Measurements from ENCODE around the gene VWF. TPM values are rescaled to one million over a fixed set of nuclear protein-coding genes. Genes with fewer than 3 reads are reported as not detected.

VWF gene
- total RNA-seq, 1 experiment from 2014 or later: 0.41 TPM

GRCh38 chr12:5963515-5963914, 161.0 kb downstream of the VWF start:
- Mint-ChIP-seq H3K27me3 (ENCODE audit: insufficient read depth, unreplicated experiment) (peaks cover 24% of the 10 kb centered on the region), H3K4me3 (ENCODE audit: unreplicated experiment) (no peak overlapping the region), H3K36me3 (ENCODE audit: insufficient read depth, unreplicated experiment) (no peaks in the 10 kb centered on the region), H3K9me3 (ENCODE audit: unreplicated experiment) (no peaks in the 10 kb centered on the region), H3K27ac (ENCODE audit: unreplicated experiment) (no peak overlapping the region), H3K4me1 (ENCODE audit: low read depth, unreplicated experiment) (no peaks in the 10 kb centered on the region)
- Histone ChIP-seq H3K4me1 (no peaks in the 10 kb centered on the region), H3K4me3 (ENCODE audit: low read depth, low read length) (no peak overlapping the region), H3K9me3 (no peaks in the 10 kb centered on the region), H3K27me3 (replicated peaks; ENCODE audit: control insufficient read depth, insufficient read depth, low read length) (no peaks in the 10 kb centered on the region; the same call in 1 of the 2 replicates), H3K36me3 (ENCODE audit: control insufficient read depth, insufficient read depth, low read length) (no peaks in the 10 kb centered on the region)
- BruUV-seq (replicated peaks): no TSS peak
- DNase-seq: no peak
- ChIA-PET POLR2A (no interaction called here), CTCF (interaction anchor here (0.9 to 1.4 kb wide), 2 partner anchors 25 to 75 kb away, joined by 3 to 4 read pairs; no protein-coding TSS in a partner anchor)
- intact Hi-C loops (cut with micrococcal nuclease; ENCODE audit: unreplicated experiment): no loop called here
- no peak for TF ChIP-seq CTCF (IDR thresholded peaks at IDR 0.05; ENCODE audit: insufficient read depth in 1 of 2, low read depth in 1 of 2, low read length in 1 of 2, severe bottlenecking in 1 of 2, unreplicated experiment in 1 of 2)

GRCh38 chr12:5960783-5961182, 163.7 kb downstream of the VWF start:
- H3K4me3 Mint-ChIP-seq (ENCODE audit: unreplicated experiment): no peak overlapping the region
- POLR2A ChIA-PET: interaction anchor here (1.0 kb wide), 1 partner anchor 268 kb away, joined by 6 read pairs; no protein-coding TSS in a partner anchor

GRCh38 chr12:5956987-5957386, 167.5 kb downstream of the VWF start:
- H3K36me3 ChIP-seq (ENCODE audit: control insufficient read depth, insufficient read depth, low read length): no peaks in the 10 kb centered on the region
- no peaks in the 10 kb centered on the region for H3K9me3 ChIP-seq
- no peak for DNase-seq
- intact Hi-C loops (cut with micrococcal nuclease; ENCODE audit: unreplicated experiment): no loop called here
- H3K27me3 Mint-ChIP-seq (ENCODE audit: insufficient read depth, unreplicated experiment): peaks cover 46% of the 10 kb centered on the region
- no peak overlapping the region for H3K4me3 Mint-ChIP-seq (ENCODE audit: unreplicated experiment)
- POLR2A ChIA-PET: interaction anchor here (0.6 kb wide), 1 partner anchor 12 kb away, joined by 3 read pairs; the partner anchor contains the start of gene ANO2
- no peak overlapping the region for H3K27ac Mint-ChIP-seq (ENCODE audit: unreplicated experiment)
- no TSS peak for BruUV-seq (replicated peaks)
- no peaks in the 10 kb centered on the region for H3K4me1 ChIP-seq
- no peaks in the 10 kb centered on the region for H3K36me3 Mint-ChIP-seq (ENCODE audit: insufficient read depth, unreplicated experiment)
- H3K4me3 ChIP-seq (ENCODE audit: low read depth, low read length): no peak overlapping the region
- no peaks in the 10 kb centered on the region for H3K9me3 Mint-ChIP-seq (ENCODE audit: unreplicated experiment)
- no peak for TF ChIP-seq CTCF (IDR thresholded peaks at IDR 0.05; ENCODE audit: insufficient read depth in 1 of 2, low read depth in 1 of 2, low read length in 1 of 2, severe bottlenecking in 1 of 2, unreplicated experiment in 1 of 2)
- CTCF ChIA-PET: interaction anchor here (0.7 kb wide), 1 partner anchor 72 kb away, joined by 4 read pairs; no protein-coding TSS in a partner anchor
- no peaks in the 10 kb centered on the region for H3K27me3 ChIP-seq (replicated peaks; ENCODE audit: control insufficient read depth, insufficient read depth, low read length)
- H3K4me1 Mint-ChIP-seq (ENCODE audit: low read depth, unreplicated experiment): no peaks in the 10 kb centered on the region

More at GRCh38 chr12:5960783-5961182, 163.7 kb downstream of the VWF start:
- no peaks in the 10 kb centered on the region for H3K9me3 ChIP-seq
- BruUV-seq (replicated peaks): no TSS peak
- no peaks in the 10 kb centered on the region for H3K4me1 ChIP-seq
- Mint-ChIP-seq H3K4me1 (ENCODE audit: low read depth, unreplicated experiment) (no peaks in the 10 kb centered on the region), H3K9me3 (ENCODE audit: unreplicated experiment) (no peaks in the 10 kb centered on the region), H3K27ac (ENCODE audit: unreplicated experiment) (no peak overlapping the region), H3K36me3 (ENCODE audit: insufficient read depth, unreplicated experiment) (no peaks in the 10 kb centered on the region), H3K27me3 (ENCODE audit: insufficient read depth, unreplicated experiment) (peaks cover 37% of the 10 kb centered on the region)
- CTCF ChIA-PET: interaction anchor here (1.0 kb wide), 1 partner anchor 77 kb away, joined by 5 read pairs; no protein-coding TSS in a partner anchor
- no peaks in the 10 kb centered on the region for H3K36me3 ChIP-seq (ENCODE audit: control insufficient read depth, insufficient read depth, low read length)
- H3K4me3 ChIP-seq (ENCODE audit: low read depth, low read length): no peak overlapping the region
- DNase-seq: no peak
- no peak for TF ChIP-seq CTCF (IDR thresholded peaks at IDR 0.05; ENCODE audit: insufficient read depth in 1 of 2, low read depth in 1 of 2, low read length in 1 of 2, severe bottlenecking in 1 of 2, unreplicated experiment in 1 of 2)
- H3K27me3 ChIP-seq (replicated peaks; ENCODE audit: control insufficient read depth, insufficient read depth, low read length): no peaks in the 10 kb centered on the region; the same call in 1 of the 2 replicates
- intact Hi-C loops (cut with micrococcal nuclease; ENCODE audit: unreplicated experiment): no loop called here

All from Caco-2 (cell line).